ENCODE results near the gene EEF1AKMT1.

GRCh38 chr13:20812890-20813289 is 39.1 kb upstream of the EEF1AKMT1 start:
- TF ChIP-seq, protein P1, sequence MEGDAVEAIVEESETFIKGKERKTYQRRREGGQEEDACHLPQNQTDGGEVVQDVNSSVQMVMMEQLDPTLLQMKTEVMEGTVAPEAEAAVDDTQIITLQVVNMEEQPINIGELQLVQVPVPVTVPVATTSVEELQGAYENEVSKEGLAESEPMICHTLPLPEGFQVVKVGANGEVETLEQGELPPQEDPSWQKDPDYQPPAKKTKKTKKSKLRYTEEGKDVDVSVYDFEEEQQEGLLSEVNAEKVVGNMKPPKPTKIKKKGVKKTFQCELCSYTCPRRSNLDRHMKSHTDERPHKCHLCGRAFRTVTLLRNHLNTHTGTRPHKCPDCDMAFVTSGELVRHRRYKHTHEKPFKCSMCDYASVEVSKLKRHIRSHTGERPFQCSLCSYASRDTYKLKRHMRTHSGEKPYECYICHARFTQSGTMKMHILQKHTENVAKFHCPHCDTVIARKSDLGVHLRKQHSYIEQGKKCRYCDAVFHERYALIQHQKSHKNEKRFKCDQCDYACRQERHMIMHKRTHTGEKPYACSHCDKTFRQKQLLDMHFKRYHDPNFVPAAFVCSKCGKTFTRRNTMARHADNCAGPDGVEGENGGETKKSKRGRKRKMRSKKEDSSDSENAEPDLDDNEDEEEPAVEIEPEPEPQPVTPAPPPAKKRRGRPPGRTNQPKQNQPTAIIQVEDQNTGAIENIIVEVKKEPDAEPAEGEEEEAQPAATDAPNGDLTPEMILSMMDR (IDR thresholded peaks at IDR 0.05 in 4 of 5, conservative IDR thresholded peaks at IDR 0.05 in 1 of 5), result no peak
- TF ChIP-seq POLR2A (IDR thresholded peaks at IDR 0.05), result no peak
